Psoas muscle (tissue), 8 donors: ENCODE data around the gene GDI2. TPM values are rescaled to one million over a fixed set of nuclear protein-coding genes. Genes with fewer than 3 reads are reported as not detected.

Source experiments
- ATAC-seq, 4 donors: fragments of 200-7000 bp; cut with Tn5 transposase; one replicate each; pipeline ENCODE4 v1.9.1; 2020; ENCODE audit warnings: moderate library complexity in 3 of 4, mild to moderate bottlenecking in 2 of 4
- DNase-seq, 2 donors: peaks; one replicate each; pipeline ENCODE4 v3.0.0-alpha.2; 2020
- H3K27ac ChIP-seq: fragments of 200-600 bp; one replicate; pipeline ENCODE4 v1.8.0; 2022
- H3K27me3 ChIP-seq, 3 donors: fragments of 200-600 bp in 1 of 3; one replicate each; pipeline versions ENCODE4 v1.6.1 to v1.8.0; 2013 to 2022; ENCODE audit warnings: low read length in 2 of 3, mild to moderate bottlenecking in 2 of 3, moderate library complexity in 1 of 3; ENCODE audit not compliant: insufficient read depth in 3 of 3
- H3K36me3 ChIP-seq, 2 donors: fragments of 200-600 bp in 1 of 2; one replicate each; pipeline versions ENCODE4 v1.6.1 to v1.8.0; 2013 to 2022; ENCODE audit warnings: low read depth in 1 of 2, mild to moderate bottlenecking in 1 of 2, moderate library complexity in 1 of 2; ENCODE audit not compliant: insufficient read depth in 1 of 2
- H3K4me1 ChIP-seq: fragments of 200-600 bp; one replicate; pipeline ENCODE4 v1.8.0; 2022
- H3K4me3 ChIP-seq: fragments of 200-600 bp; one replicate; pipeline ENCODE4 v1.8.0; 2022; ENCODE audit warnings: mild to moderate bottlenecking
- H3K9me3 ChIP-seq: fragments of 200-600 bp; one replicate; pipeline ENCODE4 v1.8.0; 2022
- CTCF ChIP-seq: fragments of 200-600 bp; IDR thresholded peaks from one replicate; pipeline ENCODE4 v1.8.0; 2022; ENCODE audit warnings: antibody characterized with exemption
- WGBS, 3 donors: extraction: QIAGEN DNeasy Blood & Tissue Kit; methylation state at CpG; one replicate each; pipeline versions ENCODE4 v1.1.6 to v1.1.7; 2013; 5-methylcytosine and 5-hydroxymethylcytosine counted together
- intact Hi-C, 2 donors: fragments of 100-400 bp; cut with DNase I; formaldehyde crosslinking; loops; one replicate each; pipeline versions ENCODE4 v1.11.0 to v1.14.2; 2022
- polyA plus RNA-seq, 3 donors: library from polyadenylated mRNA; stranded (reverse); fragments of 200-250 nt; gene quantifications; one replicate each; pipeline ENCODE4 v1.2.3, GENCODE V29; 2013
- total RNA-seq, 4 donors: library from RNA; stranded (reverse); fragmentation: NEBNext Ultra II Directional in 2 of 4; extraction: Animal tissue kit (Norgen Biotek cat#: 25700) in 2 of 4; gene quantifications; one replicate each; pipeline versions ENCODE4 v1.2.1 to v1.2.4, GENCODE V29; 2021 to 2023
- donor health status: healthy with polysubstance abuse.
- donor health status: DM: no; HTN: no; CAD: no; lungs with moderate emphysema.
- donor health status: Bipolar disorder and iron deficiency.
- donor health status: healthy.
- donor health status: DM: yes; HTN: yes; CAD: no.
- donor health status: DM: no; HTN: no; CAD: no.
- donor health status: DM: no; HTN: no; CAD: no.
- donor health status: DM: yes; HTN: yes; CAD: no.

GDI2 gene
- total and polyA plus RNA-seq, 7 donors, result 79.6 to 152 (median 116) TPM

DNA sequence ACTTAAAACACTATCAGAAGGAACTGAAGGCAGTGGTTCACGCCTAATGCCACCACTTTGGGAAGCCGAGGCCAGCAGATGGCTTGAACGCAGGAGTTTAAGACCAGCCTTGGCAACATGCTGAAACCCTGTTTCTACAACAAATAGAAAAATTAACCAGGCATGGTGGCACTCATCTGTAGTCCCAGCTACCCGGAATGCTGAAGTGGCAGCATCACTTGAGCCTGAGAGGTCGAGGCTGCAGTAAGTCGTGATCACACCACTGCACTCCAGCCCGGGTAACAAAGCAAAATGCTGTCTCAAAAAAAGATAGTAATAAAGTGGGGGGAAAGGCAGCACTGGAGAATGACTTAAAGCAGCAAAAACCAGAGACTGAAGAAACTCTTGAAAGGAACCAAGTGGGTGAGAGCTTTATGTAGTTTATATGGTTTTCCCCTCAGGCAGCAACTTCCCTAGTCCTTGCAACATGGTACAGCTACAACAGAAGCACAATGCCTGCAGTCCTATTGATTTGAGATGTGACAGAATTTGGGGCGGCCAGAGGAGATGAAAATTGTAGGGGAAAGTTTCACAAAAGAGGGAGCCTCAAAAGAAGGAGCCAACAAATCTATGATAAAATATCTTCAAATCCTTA, 38.1 kb downstream of the GDI2 start:
- Histone ChIP-seq H3K4me3 (no peak overlapping the region), H3K27me3 (no peaks in the 10 kb centered on the region), H3K9me3 (no peaks in the 10 kb centered on the region), H3K27ac (peak overlapping the region; percentile 62), H3K4me1 (peaks cover 28% of the 10 kb centered on the region), H3K36me3 (peaks cover 2 to 37% of the 10 kb centered on the region in 2 donors)
- no peak for DNase-seq
- intact Hi-C loops, result no loop called here
- no peak for TF ChIP-seq CTCF
- ATAC-seq, result no peak
- WGBS, 3 donors, result 88 to 95% (median 89%) methylated on average over 8 of the region's 8 CpGs

- intact Hi-C loops, result no loop called here
- TF ChIP-seq CTCF, result no peak
- H3K27ac ChIP-seq, result no peak overlapping the region
- peaks cover 16 to 90% of the 10 kb centered on the region in 2 donors for H3K36me3 ChIP-seq
- no peak for ATAC-seq
- no peak for DNase-seq
- H3K27me3 ChIP-seq, result no peaks in the 10 kb centered on the region
- H3K4me3 ChIP-seq, result no peak overlapping the region
- H3K4me1 ChIP-seq, result no peaks in the 10 kb centered on the region
- WGBS, 3 donors, result 91 to 95% (median 92%) methylated on average over 2 of the region's 2 CpGs
- H3K9me3 ChIP-seq, result no peaks in the 10 kb centered on the region
These were observed 47.0 kb downstream of the GDI2 start for GRCh38 chr10:5766189-5766588.

- Histone ChIP-seq H3K27me3 (no peaks in the 10 kb centered on the region), H3K9me3 (no peaks in the 10 kb centered on the region), H3K4me1 (no peaks in the 10 kb centered on the region), H3K4me3 (no peak overlapping the region), H3K36me3 (peaks cover 16 to 95% of the 10 kb centered on the region in 2 donors), H3K27ac (no peak overlapping the region)
- no peak for ATAC-seq
- intact Hi-C loops, result no loop called here
- WGBS, 3 donors, result 95 to 99% (median 96%) methylated on average over 2 of the region's 2 CpGs
- TF ChIP-seq CTCF, result no peak
- DNase-seq, result no peak
These were observed 47.6 kb downstream of the GDI2 start for GRCh38 chr10:5765617-5766016.

- no peak for TF ChIP-seq CTCF
- WGBS, 3 donors, result 81 to 90% (median 82%) methylated on average over 10 of the region's 10 CpGs
These were observed 48.6 kb downstream of the GDI2 start for GRCh38 chr10:5764422-5765297.

More at GRCh38 chr10:5764422-5765297, 48.6 kb downstream of the GDI2 start:
- Histone ChIP-seq H3K4me3 (no peak overlapping the region), H3K9me3 (no peaks in the 10 kb centered on the region), H3K4me1 (no peaks in the 10 kb centered on the region), H3K36me3 (peaks cover 19 to 97% of the 10 kb centered on the region in 2 donors), H3K27ac (no peak overlapping the region), H3K27me3 (no peaks in the 10 kb centered on the region)
- no peak for DNase-seq
- intact Hi-C loops, result no loop called here
- ATAC-seq, result no peak
